CD14-positive monocyte (primary cell): ENCODE data around the gene POGZ. TPM values are rescaled to one million over a fixed set of nuclear protein-coding genes. Genes with fewer than 3 reads are reported as not detected.

Experiments used
- DNase-seq, 3 donors: peaks; one replicate each; pipeline ENCODE4 v3.0.0-alpha.2; 2011 to 2022
- H2AFZ ChIP-seq: 2 replicates; pipeline ENCODE4 v1.6.0; 2012; ENCODE audit warnings: mild to moderate bottlenecking, low read depth, low read length, inconsistent platforms; ENCODE audit not compliant: insufficient read depth, poor library complexity, severe bottlenecking
- H3K27ac ChIP-seq, 2 donors: 1 replicate in 1 of 2; 2 replicates in 1 of 2; pipeline ENCODE4 v1.5.1; 2012 to 2013; ENCODE audit warnings: low read length in 2 of 2, control low read depth in 1 of 2, inconsistent platforms in 1 of 2, low read depth in 1 of 2, mild to moderate bottlenecking in 1 of 2
- H3K27me3 ChIP-seq, 2 donors: one replicate each; pipeline versions ENCODE4 v1.6.0 to v1.6.1; 2011 to 2013; ENCODE audit warnings: low read length in 2 of 2; ENCODE audit not compliant: control insufficient read depth in 2 of 2, insufficient read depth in 2 of 2
- H3K36me3 ChIP-seq, 2 donors: replicated peaks in 1 of 2; 1 replicate in 1 of 2; 2 replicates in 1 of 2; pipeline versions ENCODE4 v1.5.1 to v1.6.1; 2012 to 2013; ENCODE audit warnings: low read length in 2 of 2, control low read depth in 1 of 2, inconsistent platforms in 1 of 2, mild to moderate bottlenecking in 1 of 2; ENCODE audit not compliant: insufficient read depth in 2 of 2, control insufficient read depth in 1 of 2
- H3K4me1 ChIP-seq, 2 donors: 1 replicate in 1 of 2; 2 replicates in 1 of 2; pipeline versions ENCODE4 v1.5.1 to v1.6.1; 2012 to 2013; ENCODE audit warnings: low read length in 2 of 2, control low read depth in 1 of 2, inconsistent platforms in 1 of 2, mild to moderate bottlenecking in 1 of 2, moderate library complexity in 1 of 2; ENCODE audit not compliant: insufficient read depth in 2 of 2, control insufficient read depth in 1 of 2
- H3K4me2 ChIP-seq: replicated peaks from 2 replicates; pipeline ENCODE3; 2012; ENCODE audit warnings: low read length, moderate library complexity, mild to moderate bottlenecking; ENCODE audit not compliant: poor library complexity, severe bottlenecking; ENCODE audit errors: extremely low read depth
- H3K4me3 ChIP-seq, 3 experiments: fragments of 200-600 bp in 1 of 3; sonication (generic) in 1 of 3; replicated peaks in 1 of 3; 1 replicate in 2 of 3; 2 replicates in 1 of 3; pipeline ENCODE4 v1.5.1; 2011 to 2013; ENCODE audit warnings: low read length in 3 of 3, mild to moderate bottlenecking in 3 of 3, control low read depth in 2 of 3, low read depth in 2 of 3, inconsistent platforms in 1 of 3, moderate library complexity in 1 of 3
- H3K79me2 ChIP-seq: 2 replicates; pipeline ENCODE4 v1.6.0; 2012; ENCODE audit warnings: mild to moderate bottlenecking, control low read depth, inconsistent platforms, low read length, moderate library complexity; ENCODE audit not compliant: insufficient read depth
- H3K9ac ChIP-seq: 2 replicates; pipeline ENCODE4 v1.6.0; 2017; ENCODE audit warnings: low read length, mild to moderate bottlenecking; ENCODE audit not compliant: insufficient read depth, poor library complexity, severe bottlenecking
- H3K9me3 ChIP-seq, 2 donors: replicated peaks in 1 of 2; 1 replicate in 1 of 2; 2 replicates in 1 of 2; pipeline versions ENCODE4 v1.5.1 to v1.6.1; 2012 to 2013; ENCODE audit warnings: low read length in 2 of 2, control low read depth in 1 of 2; ENCODE audit not compliant: control insufficient read depth in 1 of 2, insufficient read depth in 1 of 2
- H4K20me1 ChIP-seq: 2 replicates; pipeline ENCODE4 v1.6.0; 2012; ENCODE audit warnings: mild to moderate bottlenecking, low read length, control low read depth, moderate library complexity; ENCODE audit not compliant: insufficient read depth
- H3K27ac Mint-ChIP-seq, 7 donors: one replicate each; pipeline ENCODE4 v1.8.0; 2020; ENCODE audit warnings: mild to moderate bottlenecking in 7 of 7, mixed read lengths in 7 of 7, moderate library complexity in 6 of 7, inconsistent platforms in 2 of 7
- H3K27me3 Mint-ChIP-seq, 3 donors: one replicate each; pipeline ENCODE4 v1.8.0; 2021 to 2022; ENCODE audit warnings: low read depth in 3 of 3, mild to moderate bottlenecking in 3 of 3, mixed read lengths in 3 of 3, moderate library complexity in 3 of 3, inconsistent platforms in 1 of 3
- H3K36me3 Mint-ChIP-seq, 2 donors: one replicate each; pipeline ENCODE4 v1.8.0; 2020; ENCODE audit warnings: mixed read lengths in 2 of 2, inconsistent platforms in 1 of 2, mild to moderate bottlenecking in 1 of 2
- H3K4me1 Mint-ChIP-seq: one replicate; pipeline ENCODE4 v1.8.0; 2020; ENCODE audit warnings: mild to moderate bottlenecking, mixed read lengths
- H3K4me3 Mint-ChIP-seq, 2 donors: one replicate each; pipeline ENCODE4 v1.8.0; 2020; ENCODE audit warnings: mild to moderate bottlenecking in 2 of 2, mixed read lengths in 2 of 2, moderate library complexity in 1 of 2
- H3K9me3 Mint-ChIP-seq, 7 donors: one replicate each; pipeline ENCODE4 v1.8.0; 2020 to 2022; ENCODE audit warnings: mixed read lengths in 7 of 7, mild to moderate bottlenecking in 6 of 7, moderate library complexity in 6 of 7, inconsistent platforms in 2 of 7
- WGBS: methylation state at CpG from one replicate; pipeline ENCODE4 v1.1.5; 2013; ENCODE audit warnings: missing lambda C conversion rate; ENCODE audit not compliant: insufficient coverage; 5-methylcytosine and 5-hydroxymethylcytosine counted together
- intact Hi-C, 2 donors: fragments of 100-400 bp; cut with micrococcal nuclease; formaldehyde crosslinking; loops; one replicate each; pipeline versions ENCODE4 v1.15.0 to v1.15.1; 2023
- polyA plus RNA-seq, 3 donors: library from polyadenylated mRNA; depleted of rRNA in 1 of 3; unstranded in 2 of 3; stranded (reverse) in 1 of 3; fragments of 300-500 nt in 2 of 3; fragments of >200 nt in 1 of 3; fragmentation: Illumina TruSeq in 2 of 3; gene quantifications; 1 replicate in 2 of 3; 2 replicates in 1 of 3; pipeline ENCODE4 v1.2.3, GENCODE V29; 2012 to 2021
- TF ChIP-seq, protein P1 (sequence below): fragments of 200-600 bp; IDR thresholded peaks from one replicate; pipeline ENCODE4 v1.8.0; 2022; ENCODE audit warnings: antibody characterized with exemption, mild to moderate bottlenecking

The POGZ gene
- polyA plus RNA-seq, 3 donors = 0.75 to 41.7 (median 1.8) TPM

DNA sequence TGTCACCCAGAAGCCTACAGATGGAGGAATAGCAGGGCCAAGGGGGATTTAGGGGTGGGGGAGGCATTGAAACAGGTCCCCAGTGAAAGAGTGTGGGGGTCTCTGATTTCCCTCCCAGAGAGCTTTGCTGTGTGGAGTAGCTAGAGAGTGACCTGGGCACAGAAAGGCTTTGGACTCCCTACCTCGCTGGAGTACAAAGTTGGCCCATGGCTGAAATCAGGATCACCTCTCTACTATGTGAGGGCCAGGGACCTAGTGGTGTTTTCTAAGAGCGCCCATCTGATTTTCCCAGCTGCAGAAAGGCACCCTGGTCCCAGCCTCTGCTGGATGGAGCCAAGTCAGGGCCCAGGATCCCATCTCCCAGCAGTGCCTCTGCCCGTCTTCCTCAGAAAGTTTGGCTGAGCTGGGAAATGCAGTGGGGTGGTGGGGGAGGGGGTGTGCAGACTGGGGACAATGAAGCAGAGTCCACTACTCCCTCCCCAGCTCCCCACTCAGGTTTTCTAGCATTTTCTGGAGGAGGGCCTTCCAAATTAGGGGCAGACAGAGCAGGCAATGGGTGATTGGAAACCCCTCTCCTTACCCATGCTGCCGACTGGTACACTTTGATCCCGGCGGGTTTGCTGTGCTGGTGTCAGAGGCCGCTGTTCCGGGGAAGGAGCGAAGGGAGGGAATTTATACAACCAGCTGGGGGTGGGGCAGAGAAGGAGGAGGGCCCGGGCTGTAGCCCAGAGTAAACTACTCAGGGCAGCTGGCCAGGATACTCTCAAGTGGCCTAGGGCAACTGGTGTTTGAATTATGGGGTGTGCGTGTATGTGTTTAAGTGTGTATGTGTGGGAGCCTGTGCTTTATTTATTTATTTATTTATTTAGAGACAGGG, 87.0 kb downstream of the POGZ start, which contains the start of gene SELENBP1:
TSS of gene SELENBP1 (minus strand) at position 648 of the 877 bp plus-strand sequence. CDS start at position 584, 64 bp downstream.
- Mint-ChIP-seq H3K4me3 (peak within 1 kb of the TSS in 1 of 2 donors; percentile 19), H3K4me1 (peaks cover 30% of the 10 kb centered on the region), H3K27ac (peak within 1 kb of the TSS in 3 of 7 donors; percentile 31 to 85 (median 72)), H3K27me3 (peaks cover 2 to 3% (median 2%) of the 10 kb centered on the region in 3 donors), H3K9me3 (peaks cover 0 to 1% (median 0%) of the 10 kb centered on the region in 7 donors), H3K36me3 (no peaks in the 10 kb centered on the region)
- TF ChIP-seq, protein P1, sequence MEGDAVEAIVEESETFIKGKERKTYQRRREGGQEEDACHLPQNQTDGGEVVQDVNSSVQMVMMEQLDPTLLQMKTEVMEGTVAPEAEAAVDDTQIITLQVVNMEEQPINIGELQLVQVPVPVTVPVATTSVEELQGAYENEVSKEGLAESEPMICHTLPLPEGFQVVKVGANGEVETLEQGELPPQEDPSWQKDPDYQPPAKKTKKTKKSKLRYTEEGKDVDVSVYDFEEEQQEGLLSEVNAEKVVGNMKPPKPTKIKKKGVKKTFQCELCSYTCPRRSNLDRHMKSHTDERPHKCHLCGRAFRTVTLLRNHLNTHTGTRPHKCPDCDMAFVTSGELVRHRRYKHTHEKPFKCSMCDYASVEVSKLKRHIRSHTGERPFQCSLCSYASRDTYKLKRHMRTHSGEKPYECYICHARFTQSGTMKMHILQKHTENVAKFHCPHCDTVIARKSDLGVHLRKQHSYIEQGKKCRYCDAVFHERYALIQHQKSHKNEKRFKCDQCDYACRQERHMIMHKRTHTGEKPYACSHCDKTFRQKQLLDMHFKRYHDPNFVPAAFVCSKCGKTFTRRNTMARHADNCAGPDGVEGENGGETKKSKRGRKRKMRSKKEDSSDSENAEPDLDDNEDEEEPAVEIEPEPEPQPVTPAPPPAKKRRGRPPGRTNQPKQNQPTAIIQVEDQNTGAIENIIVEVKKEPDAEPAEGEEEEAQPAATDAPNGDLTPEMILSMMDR = no peak
- Histone ChIP-seq H4K20me1 (no peaks in the 10 kb centered on the region), H3K36me3 (no peaks in the 10 kb centered on the region), H3K9me3 (no peaks in the 10 kb centered on the region), H3K79me2 (no peaks in the 10 kb centered on the region), H3K27ac (no peak within 1 kb of the TSS), H2AFZ (peak within 1 kb of the TSS; percentile 50), H3K4me1 (peaks cover 22 to 39% of the 10 kb centered on the region in 2 donors), H3K4me2 (peak within 1 kb of the TSS; percentile 13), H3K4me3 (peak within 1 kb of the TSS in 1 of 3 experiments; percentile 36), H3K9ac (no peak within 1 kb of the TSS), H3K27me3 (no peaks in the 10 kb centered on the region)
- WGBS = 92% methylated on average over 4 of the region's 11 CpGs
- no peak for DNase-seq
- intact Hi-C loops = no loop called here

- Mint-ChIP-seq H3K36me3 (no peaks in the 10 kb centered on the region), H3K27ac (peak overlapping the region in 6 of 7 donors; percentile 67 to 85 (median 76)), H3K27me3 (peaks cover 2 to 3% (median 2%) of the 10 kb centered on the region in 3 donors), H3K4me3 (peak overlapping the region in 1 of 2 donors; percentile 19), H3K9me3 (peaks cover 0 to 2% (median 0%) of the 10 kb centered on the region in 7 donors), H3K4me1 (peaks cover 30% of the 10 kb centered on the region)
- H3K4me1 ChIP-seq = peaks cover 22 to 39% of the 10 kb centered on the region in 2 donors
- no peak overlapping the region for H3K27ac ChIP-seq
- H4K20me1 ChIP-seq = no peaks in the 10 kb centered on the region
- H2AFZ ChIP-seq = peak overlapping the region; percentile 50
- peak overlapping the region; percentile 13 for H3K4me2 ChIP-seq
- H3K9ac ChIP-seq = no peak overlapping the region
- H3K4me3 ChIP-seq = peak overlapping the region in 1 of 3 experiments; percentile 36
- intact Hi-C loops = no loop called here
- WGBS = 67% methylated on average over 1 of the region's 9 CpGs
- H3K27me3 ChIP-seq = no peaks in the 10 kb centered on the region
- TF ChIP-seq, protein P1 = no peak
- no peaks in the 10 kb centered on the region for H3K79me2 ChIP-seq
- peak in 1 of 3 donors; percentile 25 for DNase-seq
- no peaks in the 10 kb centered on the region for H3K36me3 ChIP-seq
- H3K9me3 ChIP-seq = no peaks in the 10 kb centered on the region
Measured at GRCh38 chr1:151371370-151372057, 87.8 kb downstream of the POGZ start.
